ENCODE data around the gene TMC4. TPM values are rescaled to one million over a fixed set of nuclear protein-coding genes. Genes with fewer than 3 reads are reported as not detected.

The TMC4 gene
- total and polyA plus RNA-seq, 2 donors (not counting 1 experiment from before 2014, with no cell fraction given), result 0.25 to 0.33 TPM

- Histone ChIP-seq H3K9me3 (ENCODE audit: control insufficient read depth, insufficient read depth, low read depth, low read length) (no peaks in the 10 kb centered on the region), H3K4me2 (ENCODE audit: extremely low read depth, insufficient read depth, low read length) (no peak overlapping the region), H3K4me1 (ENCODE audit: control insufficient read depth, extremely low read depth, insufficient read depth, low read length) (no peaks in the 10 kb centered on the region), H2AFZ (ENCODE audit: low read length) (no peak overlapping the region), H3K27ac (ENCODE audit: insufficient read depth, low read length) (no peak overlapping the region), H4K20me1 (ENCODE audit: control insufficient read depth, extremely low read depth, insufficient read depth, low read length) (no peaks in the 10 kb centered on the region), H3K36me3 (ENCODE audit: control insufficient read depth, insufficient read depth, low read length) (no peaks in the 10 kb centered on the region), H3K4me3 (replicated peaks in 1 of 4; ENCODE audit: control extremely low read depth in 1 of 4, insufficient read depth in 1 of 4, low read depth in 3 of 4, low read length in 4 of 4) (no peak overlapping the region), H3K9ac (ENCODE audit: insufficient read depth, low read length) (no peak overlapping the region), H3K79me2 (ENCODE audit: control insufficient read depth, insufficient read depth, low read length) (no peaks in the 10 kb centered on the region), H3K27me3 (ENCODE audit: control insufficient read depth, insufficient read depth, low read length) (no peaks in the 10 kb centered on the region)
- DNase-seq (ENCODE audit: low read depth in 2 of 2), result no peak
- no peak for TF ChIP-seq EZH2 (IDR thresholded peaks at IDR 0.05; ENCODE audit: low read length, missing control alignments)
- no peak for TF ChIP-seq CTCF (conservative IDR thresholded peaks at IDR 0.05 in 1 of 2, IDR thresholded peaks at IDR 0.05 in 1 of 2; ENCODE audit: low read depth in 1 of 2, low read length in 2 of 2)
Observed at GRCh38 chr19:54169149-54169740, 3.7 kb downstream of the TMC4 start.

GRCh38 chr19:54168174-54168917 lies 4.6 kb downstream of the TMC4 start:
- Histone ChIP-seq H3K79me2 (ENCODE audit: control insufficient read depth, insufficient read depth, low read length) (no peaks in the 10 kb centered on the region), H3K27me3 (ENCODE audit: control insufficient read depth, insufficient read depth, low read length) (no peaks in the 10 kb centered on the region), H3K4me1 (ENCODE audit: control insufficient read depth, extremely low read depth, insufficient read depth, low read length) (no peaks in the 10 kb centered on the region), H3K36me3 (ENCODE audit: control insufficient read depth, insufficient read depth, low read length) (no peaks in the 10 kb centered on the region), H3K9me3 (ENCODE audit: control insufficient read depth, insufficient read depth, low read depth, low read length) (no peaks in the 10 kb centered on the region), H4K20me1 (ENCODE audit: control insufficient read depth, extremely low read depth, insufficient read depth, low read length) (no peaks in the 10 kb centered on the region), H3K4me2 (ENCODE audit: extremely low read depth, insufficient read depth, low read length) (no peak overlapping the region), H2AFZ (ENCODE audit: low read length) (no peak overlapping the region), H3K27ac (ENCODE audit: insufficient read depth, low read length) (no peak overlapping the region), H3K4me3 (replicated peaks in 1 of 4; ENCODE audit: control extremely low read depth in 1 of 4, insufficient read depth in 1 of 4, low read depth in 3 of 4, low read length in 4 of 4) (no peak overlapping the region), H3K9ac (ENCODE audit: insufficient read depth, low read length) (no peak overlapping the region)
- TF ChIP-seq EZH2 (IDR thresholded peaks at IDR 0.05; ENCODE audit: low read length, missing control alignments), result no peak
- peak; percentile 79 to 85 for TF ChIP-seq CTCF (conservative IDR thresholded peaks at IDR 0.05 in 1 of 2, IDR thresholded peaks at IDR 0.05 in 1 of 2; ENCODE audit: low read depth in 1 of 2, low read length in 2 of 2)
- peak; percentile 67 to 83 for DNase-seq (ENCODE audit: low read depth in 2 of 2)

GRCh38 chr19:54165222-54165621 lies 7.7 kb downstream of the TMC4 start:
- no peak overlapping the region for H3K27ac ChIP-seq (ENCODE audit: insufficient read depth, low read length)

More at GRCh38 chr19:54165222-54165621, 7.7 kb downstream of the TMC4 start:
- Histone ChIP-seq H3K4me2 (ENCODE audit: extremely low read depth, insufficient read depth, low read length) (no peak overlapping the region), H3K4me3 (replicated peaks in 1 of 4; ENCODE audit: control extremely low read depth in 1 of 4, insufficient read depth in 1 of 4, low read depth in 3 of 4, low read length in 4 of 4) (no peak overlapping the region), H3K9ac (ENCODE audit: insufficient read depth, low read length) (no peak overlapping the region), H3K27me3 (ENCODE audit: control insufficient read depth, insufficient read depth, low read length) (no peaks in the 10 kb centered on the region), H3K4me1 (ENCODE audit: control insufficient read depth, extremely low read depth, insufficient read depth, low read length) (no peaks in the 10 kb centered on the region), H3K79me2 (ENCODE audit: control insufficient read depth, insufficient read depth, low read length) (no peaks in the 10 kb centered on the region), H4K20me1 (ENCODE audit: control insufficient read depth, extremely low read depth, insufficient read depth, low read length) (no peaks in the 10 kb centered on the region), H3K9me3 (ENCODE audit: control insufficient read depth, insufficient read depth, low read depth, low read length) (no peaks in the 10 kb centered on the region), H2AFZ (ENCODE audit: low read length) (no peak overlapping the region), H3K36me3 (ENCODE audit: control insufficient read depth, insufficient read depth, low read length) (no peaks in the 10 kb centered on the region)
- DNase-seq (ENCODE audit: low read depth in 2 of 2), result no peak
- TF ChIP-seq EZH2 (IDR thresholded peaks at IDR 0.05; ENCODE audit: low read length, missing control alignments) (no peak), CTCF (conservative IDR thresholded peaks at IDR 0.05 in 1 of 2, IDR thresholded peaks at IDR 0.05 in 1 of 2; ENCODE audit: low read depth in 1 of 2, low read length in 2 of 2) (no peak)
